Panc1 (cell line): ENCODE measurements around the gene SLC25A13.

ENCODE experiments used
- POLR2AphosphoS5 ChIP-seq: IDR thresholded peaks from 2 replicates; pipeline ENCODE4 v1.6.1; 2012; ENCODE audit warnings: mild to moderate bottlenecking, low read depth, low read length, moderate library complexity
- SIN3A ChIP-seq: IDR thresholded peaks from 2 replicates; pipeline ENCODE4 v1.6.1; 2012; ENCODE audit warnings: low read depth, mild to moderate bottlenecking, low read length, moderate library complexity, borderline replicate concordance; ENCODE audit not compliant: insufficient read depth
- TCF7L2 ChIP-seq: IDR thresholded peaks from 2 replicates; pipeline ENCODE4 v1.6.1; 2011; ENCODE audit warnings: mild to moderate bottlenecking, low read depth, low read length, inconsistent platforms
- TF ChIP-seq, protein P1 (sequence below), 2 experiments: IDR thresholded peaks; 2 replicates each; pipeline ENCODE4 v1.6.1; 2011 to 2012; ENCODE audit warnings: low read depth in 2 of 2, control low read depth in 1 of 2, low read length in 1 of 2, mild to moderate bottlenecking in 1 of 2, moderate library complexity in 1 of 2; ENCODE audit not compliant: insufficient read depth in 1 of 2
- TF ChIP-seq, protein P2 (sequence below): fragments of 450-650 bp; IDR thresholded peaks from 2 replicates; pipeline ENCODE4 v1.5.1; 2017; ENCODE audit warnings: mild to moderate bottlenecking

DNA sequence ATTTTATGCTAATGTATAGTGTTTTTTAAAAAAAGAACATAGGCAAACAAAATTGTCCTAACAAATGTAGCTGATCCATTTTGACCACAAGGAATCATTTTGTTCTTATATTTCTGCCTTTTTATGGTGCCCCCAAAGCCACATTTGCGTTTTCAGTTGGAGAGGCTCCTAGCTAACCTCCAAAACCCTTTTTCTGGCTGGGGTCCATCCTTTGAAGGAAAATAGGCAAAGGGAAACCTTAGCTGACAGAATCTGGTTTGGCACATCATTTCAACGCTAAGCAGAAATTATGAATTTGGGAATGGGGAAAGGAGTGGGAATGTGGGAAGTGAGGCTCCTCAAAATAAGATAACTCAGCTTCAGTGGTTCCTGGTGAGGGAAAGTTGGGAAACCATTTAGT is 25.6 kb upstream of the SLC25A13 start:
- TF ChIP-seq, protein P1, sequence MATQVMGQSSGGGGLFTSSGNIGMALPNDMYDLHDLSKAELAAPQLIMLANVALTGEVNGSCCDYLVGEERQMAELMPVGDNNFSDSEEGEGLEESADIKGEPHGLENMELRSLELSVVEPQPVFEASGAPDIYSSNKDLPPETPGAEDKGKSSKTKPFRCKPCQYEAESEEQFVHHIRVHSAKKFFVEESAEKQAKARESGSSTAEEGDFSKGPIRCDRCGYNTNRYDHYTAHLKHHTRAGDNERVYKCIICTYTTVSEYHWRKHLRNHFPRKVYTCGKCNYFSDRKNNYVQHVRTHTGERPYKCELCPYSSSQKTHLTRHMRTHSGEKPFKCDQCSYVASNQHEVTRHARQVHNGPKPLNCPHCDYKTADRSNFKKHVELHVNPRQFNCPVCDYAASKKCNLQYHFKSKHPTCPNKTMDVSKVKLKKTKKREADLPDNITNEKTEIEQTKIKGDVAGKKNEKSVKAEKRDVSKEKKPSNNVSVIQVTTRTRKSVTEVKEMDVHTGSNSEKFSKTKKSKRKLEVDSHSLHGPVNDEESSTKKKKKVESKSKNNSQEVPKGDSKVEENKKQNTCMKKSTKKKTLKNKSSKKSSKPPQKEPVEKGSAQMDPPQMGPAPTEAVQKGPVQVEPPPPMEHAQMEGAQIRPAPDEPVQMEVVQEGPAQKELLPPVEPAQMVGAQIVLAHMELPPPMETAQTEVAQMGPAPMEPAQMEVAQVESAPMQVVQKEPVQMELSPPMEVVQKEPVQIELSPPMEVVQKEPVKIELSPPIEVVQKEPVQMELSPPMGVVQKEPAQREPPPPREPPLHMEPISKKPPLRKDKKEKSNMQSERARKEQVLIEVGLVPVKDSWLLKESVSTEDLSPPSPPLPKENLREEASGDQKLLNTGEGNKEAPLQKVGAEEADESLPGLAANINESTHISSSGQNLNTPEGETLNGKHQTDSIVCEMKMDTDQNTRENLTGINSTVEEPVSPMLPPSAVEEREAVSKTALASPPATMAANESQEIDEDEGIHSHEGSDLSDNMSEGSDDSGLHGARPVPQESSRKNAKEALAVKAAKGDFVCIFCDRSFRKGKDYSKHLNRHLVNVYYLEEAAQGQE (IDR thresholded peaks at IDR 0.05; ENCODE audit: insufficient read depth in 1 of 2, low read depth in 2 of 2, low read length in 1 of 2) = no peak
- TF ChIP-seq, protein P2, sequence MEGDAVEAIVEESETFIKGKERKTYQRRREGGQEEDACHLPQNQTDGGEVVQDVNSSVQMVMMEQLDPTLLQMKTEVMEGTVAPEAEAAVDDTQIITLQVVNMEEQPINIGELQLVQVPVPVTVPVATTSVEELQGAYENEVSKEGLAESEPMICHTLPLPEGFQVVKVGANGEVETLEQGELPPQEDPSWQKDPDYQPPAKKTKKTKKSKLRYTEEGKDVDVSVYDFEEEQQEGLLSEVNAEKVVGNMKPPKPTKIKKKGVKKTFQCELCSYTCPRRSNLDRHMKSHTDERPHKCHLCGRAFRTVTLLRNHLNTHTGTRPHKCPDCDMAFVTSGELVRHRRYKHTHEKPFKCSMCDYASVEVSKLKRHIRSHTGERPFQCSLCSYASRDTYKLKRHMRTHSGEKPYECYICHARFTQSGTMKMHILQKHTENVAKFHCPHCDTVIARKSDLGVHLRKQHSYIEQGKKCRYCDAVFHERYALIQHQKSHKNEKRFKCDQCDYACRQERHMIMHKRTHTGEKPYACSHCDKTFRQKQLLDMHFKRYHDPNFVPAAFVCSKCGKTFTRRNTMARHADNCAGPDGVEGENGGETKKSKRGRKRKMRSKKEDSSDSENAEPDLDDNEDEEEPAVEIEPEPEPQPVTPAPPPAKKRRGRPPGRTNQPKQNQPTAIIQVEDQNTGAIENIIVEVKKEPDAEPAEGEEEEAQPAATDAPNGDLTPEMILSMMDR = no peak
- TF ChIP-seq POLR2AphosphoS5 (no peak), SIN3A (no peak), TCF7L2 (no peak)
